GM20000 (cell line): Measurements from ENCODE around the gene ARHGEF40.

ENCODE experiments used
- DNase-seq: peaks from one replicate; pipeline ENCODE4 v3.0.0; 2012; ENCODE audit warnings: low spot score
- TF ChIP-seq, protein P1 (sequence below): IDR thresholded peaks from 2 replicates; pipeline ENCODE4 v1.5.1; 2012; ENCODE audit warnings: mild to moderate bottlenecking, control low read depth; ENCODE audit errors: extremely low read depth, missing control alignments

The ARHGEF40 gene

GRCh38 chr14:21081521-21082142, 11.5 kb downstream of the ARHGEF40 start:
- TF ChIP-seq, protein P1, sequence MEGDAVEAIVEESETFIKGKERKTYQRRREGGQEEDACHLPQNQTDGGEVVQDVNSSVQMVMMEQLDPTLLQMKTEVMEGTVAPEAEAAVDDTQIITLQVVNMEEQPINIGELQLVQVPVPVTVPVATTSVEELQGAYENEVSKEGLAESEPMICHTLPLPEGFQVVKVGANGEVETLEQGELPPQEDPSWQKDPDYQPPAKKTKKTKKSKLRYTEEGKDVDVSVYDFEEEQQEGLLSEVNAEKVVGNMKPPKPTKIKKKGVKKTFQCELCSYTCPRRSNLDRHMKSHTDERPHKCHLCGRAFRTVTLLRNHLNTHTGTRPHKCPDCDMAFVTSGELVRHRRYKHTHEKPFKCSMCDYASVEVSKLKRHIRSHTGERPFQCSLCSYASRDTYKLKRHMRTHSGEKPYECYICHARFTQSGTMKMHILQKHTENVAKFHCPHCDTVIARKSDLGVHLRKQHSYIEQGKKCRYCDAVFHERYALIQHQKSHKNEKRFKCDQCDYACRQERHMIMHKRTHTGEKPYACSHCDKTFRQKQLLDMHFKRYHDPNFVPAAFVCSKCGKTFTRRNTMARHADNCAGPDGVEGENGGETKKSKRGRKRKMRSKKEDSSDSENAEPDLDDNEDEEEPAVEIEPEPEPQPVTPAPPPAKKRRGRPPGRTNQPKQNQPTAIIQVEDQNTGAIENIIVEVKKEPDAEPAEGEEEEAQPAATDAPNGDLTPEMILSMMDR, result no peak
- no peak for DNase-seq

GRCh38 chr14:21083565-21084325, 13.6 kb downstream of the ARHGEF40 start:
- TF ChIP-seq, protein P1, result no peak
- no peak for DNase-seq

- no peak for DNase-seq
- TF ChIP-seq, protein P1, result no peak
These were observed 14.3 kb downstream of the ARHGEF40 start for GRCh38 chr14:21084396-21084795.

GRCh38 chr14:21084998-21085853, 15.1 kb downstream of the ARHGEF40 start:
- DNase-seq, result no peak
- TF ChIP-seq, protein P1, result no peak

GRCh38 chr14:21086908-21087293, 16.8 kb downstream of the ARHGEF40 start:
- no peak for DNase-seq
- TF ChIP-seq, protein P1, result no peak

- TF ChIP-seq, protein P1, result no peak
- no peak for DNase-seq
These were observed 17.4 kb downstream of the ARHGEF40 start for GRCh38 chr14:21087294-21088091.
